Activated T-cell treated with anti-CD3 and anti-CD28 coated beads for 24 hours (primary cell): ENCODE results near the gene HELZ.
"Not testable (repeated sequence)": the region's sequence is repeated elsewhere in the genome, so short reads cannot be mapped to it uniquely, and the experiment has no call there.

Source experiments
- DNase-seq: peaks from one replicate; pipeline ENCODE4 v3.0.0-alpha.2; 2020; ENCODE audit warnings: low read depth

The HELZ gene

GRCh38 chr17:67113486-67113885 lies 131.5 kb downstream of the HELZ start:
- no peak for DNase-seq

- DNase-seq = no peak
Observed at GRCh38 chr17:67111808-67112207, 133.2 kb downstream of the HELZ start.

- no peak for DNase-seq
Observed at GRCh38 chr17:67111327-67111726, 133.7 kb downstream of the HELZ start.

DNA sequence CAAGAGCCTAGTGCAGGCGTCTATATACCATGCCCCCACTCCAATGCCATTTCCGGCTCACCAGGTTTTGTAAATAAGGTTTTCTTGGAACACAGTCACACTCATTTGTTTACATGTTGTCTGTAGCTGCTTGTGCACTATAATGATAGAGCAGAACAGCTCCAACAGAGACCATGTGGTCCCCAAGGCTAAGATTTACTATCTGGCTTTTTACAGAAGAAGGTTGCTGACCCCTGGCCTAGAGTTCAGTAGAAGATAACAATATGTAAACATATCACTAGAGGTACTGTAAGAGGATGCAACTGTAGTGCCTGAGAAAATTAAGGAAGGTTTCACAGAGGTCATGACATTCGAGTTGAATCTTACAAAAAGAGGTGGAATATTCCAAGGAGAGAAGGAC lies 134.4 kb downstream of the HELZ start:
- DNase-seq = no peak

GRCh38 chr17:67109111-67109510 lies 135.9 kb downstream of the HELZ start:
- no peak for DNase-seq

DNA sequence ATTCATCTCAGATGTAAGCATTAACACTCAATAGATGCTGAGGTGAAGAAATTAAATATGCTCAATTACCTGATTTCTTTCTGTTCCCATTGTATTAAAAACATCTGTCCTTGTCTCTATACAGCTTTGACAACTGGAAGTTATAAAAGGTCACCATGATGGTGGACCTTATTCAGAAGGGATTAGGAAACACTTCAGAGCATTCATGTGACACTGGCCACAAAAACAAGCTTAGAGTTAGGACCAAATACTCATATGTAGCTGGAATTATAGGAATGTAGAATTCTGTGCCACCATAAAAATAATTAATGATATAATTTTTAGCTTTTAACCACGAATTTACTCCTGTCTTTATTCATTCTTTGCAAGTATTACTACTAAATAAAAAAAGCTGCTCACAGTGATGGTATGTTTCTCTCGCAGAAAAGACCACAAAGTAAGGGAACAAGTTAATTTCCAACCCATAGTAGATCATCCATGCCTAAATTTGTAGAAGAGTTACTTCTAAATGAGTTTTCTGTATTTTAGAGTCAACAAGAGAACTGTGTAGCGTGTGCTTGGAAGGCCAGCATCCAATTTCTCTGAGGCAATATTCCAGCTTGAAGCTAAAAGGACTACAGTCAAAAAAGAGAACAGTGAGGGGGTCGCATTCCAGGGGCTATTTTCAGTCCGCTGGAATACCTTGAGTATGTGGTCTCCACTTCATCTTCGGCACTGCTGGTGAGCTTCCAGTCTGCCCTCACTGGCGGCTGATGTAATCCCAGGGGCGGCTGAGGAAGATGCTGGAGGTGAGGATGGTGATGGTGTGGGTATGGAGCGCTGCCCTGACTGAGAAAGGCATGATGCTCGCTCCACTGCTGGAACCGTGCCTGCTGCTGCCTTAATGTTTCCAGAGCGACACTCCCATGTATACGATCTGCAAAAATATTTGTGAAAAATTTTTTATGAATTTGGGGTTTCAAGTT lies 136.9 kb downstream of the HELZ start:
- DNase-seq = no peak

DNA sequence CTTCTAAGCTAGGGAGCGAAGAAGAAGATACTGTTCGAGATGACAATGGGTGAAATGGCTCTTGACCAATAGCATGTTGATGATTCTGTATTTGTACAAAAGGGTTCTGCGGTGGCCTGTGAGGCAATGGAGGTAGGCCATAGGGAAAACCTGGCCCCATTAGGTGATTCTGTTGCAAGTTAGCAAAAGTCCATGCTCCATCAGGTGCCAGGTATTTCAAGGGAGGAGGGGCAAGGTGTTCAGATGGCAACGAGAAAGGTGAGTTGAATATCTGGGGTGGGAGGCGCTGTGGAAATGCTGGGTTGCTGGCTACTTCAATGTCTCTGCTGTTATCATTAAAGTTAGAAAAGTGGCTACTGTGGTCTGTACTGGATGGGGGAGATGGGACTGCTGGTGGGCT lies 137.8 kb downstream of the HELZ start:
- no peak for DNase-seq

GRCh38 chr17:67105213-67105612 lies 139.8 kb downstream of the HELZ start:
- no peak for DNase-seq

- not testable (repeated sequence) for DNase-seq
Observed at GRCh38 chr17:67104641-67105040, 140.4 kb downstream of the HELZ start.

DNA sequence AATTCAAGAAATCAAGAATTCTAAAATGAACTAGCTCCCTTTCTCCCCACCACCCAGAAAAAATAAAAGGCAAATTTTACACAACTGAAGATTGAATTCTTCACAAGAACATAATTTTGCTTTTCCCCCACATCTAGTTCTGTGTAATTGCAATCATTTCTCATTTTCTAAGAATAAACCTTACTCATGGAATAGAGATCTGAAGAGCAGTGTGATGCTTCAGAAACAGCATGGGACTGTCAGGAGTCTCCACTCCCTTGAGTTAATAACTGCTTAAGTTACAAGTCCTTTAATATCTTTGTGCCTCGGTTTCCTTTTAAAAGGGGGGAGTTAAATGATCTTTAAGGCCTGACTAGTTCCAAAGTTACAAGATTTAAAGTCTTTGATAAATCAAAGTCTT lies 147.0 kb downstream of the HELZ start:
- DNase-seq = no peak

DNA sequence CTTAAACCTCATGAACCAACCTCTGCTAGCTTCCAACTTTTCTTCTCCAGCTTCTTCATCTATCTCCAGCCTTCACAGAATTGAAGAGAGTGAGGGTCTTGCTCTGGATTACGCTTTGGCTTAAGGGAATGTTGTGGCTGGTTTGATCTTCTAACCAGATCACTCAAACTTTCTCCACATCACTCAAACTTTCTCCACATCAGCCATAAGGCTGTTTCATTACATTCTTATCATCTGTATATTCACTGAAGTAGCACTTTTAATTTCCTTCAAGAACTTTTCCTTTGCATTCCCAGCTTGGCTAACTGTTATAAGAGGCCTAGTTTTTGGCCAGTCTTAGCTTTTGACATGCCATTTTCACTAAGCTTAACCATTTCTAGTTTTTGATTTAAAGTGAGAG lies 148.4 kb downstream of the HELZ start:
- no peak for DNase-seq

DNA sequence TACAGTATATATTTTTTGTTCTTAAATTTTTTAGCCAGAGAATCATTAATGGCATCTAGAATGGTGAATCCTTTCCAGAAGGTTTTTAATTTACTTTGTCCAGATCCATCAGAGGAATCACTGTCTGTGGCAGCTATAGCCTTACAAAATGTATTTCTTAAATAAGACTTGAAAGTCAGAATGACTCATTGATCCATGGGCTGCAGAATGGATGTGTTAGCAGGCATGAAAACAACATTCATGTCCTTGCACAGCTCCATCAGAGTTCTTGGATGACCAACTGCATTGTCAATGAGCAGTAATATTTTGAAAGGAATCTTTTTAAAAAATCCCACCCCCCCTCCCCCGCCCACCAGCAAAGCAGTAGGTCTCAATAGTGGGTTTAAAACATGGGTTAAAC lies 149.2 kb downstream of the HELZ start:
- DNase-seq = no peak

DNA sequence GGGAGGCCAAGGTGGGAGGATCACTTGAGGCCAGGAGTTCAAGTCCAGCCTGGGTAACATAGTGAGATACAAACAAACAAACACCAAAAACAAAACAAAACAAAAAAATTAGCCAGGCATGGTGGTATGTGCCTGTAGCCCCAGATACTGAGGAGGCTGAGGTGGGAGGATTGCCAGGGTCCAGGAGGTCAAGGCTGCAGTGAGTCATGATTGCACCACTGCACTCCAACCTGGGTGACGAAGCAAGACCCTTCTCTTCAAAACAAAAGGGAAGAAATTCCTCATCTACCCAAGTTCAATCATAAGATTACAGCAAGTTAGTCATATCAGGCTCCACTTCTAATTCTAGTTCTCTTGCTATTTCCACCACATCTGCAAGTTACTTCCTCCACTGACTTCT lies 149.7 kb downstream of the HELZ start:
- not testable (repeated sequence) for DNase-seq

DNA sequence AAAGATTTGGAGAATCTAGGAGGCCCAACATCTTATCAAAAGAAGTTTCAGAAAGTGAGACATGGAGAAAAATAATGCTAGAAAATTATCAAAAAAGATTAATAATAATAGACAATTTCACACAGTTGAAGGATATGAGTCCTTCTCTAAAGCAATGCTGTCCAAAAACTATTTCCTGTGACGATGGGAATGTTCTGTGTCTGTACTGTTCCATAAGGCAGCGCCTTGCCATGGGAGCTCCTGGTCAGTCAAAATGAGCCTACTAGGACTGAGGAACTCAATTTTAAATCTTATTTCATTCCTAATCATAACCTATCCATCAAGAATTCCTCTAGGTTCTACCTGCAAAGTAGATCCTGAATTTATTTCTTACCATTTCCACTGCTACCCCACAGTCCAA lies 151.6 kb downstream of the HELZ start:
- DNase-seq = no peak

DNA sequence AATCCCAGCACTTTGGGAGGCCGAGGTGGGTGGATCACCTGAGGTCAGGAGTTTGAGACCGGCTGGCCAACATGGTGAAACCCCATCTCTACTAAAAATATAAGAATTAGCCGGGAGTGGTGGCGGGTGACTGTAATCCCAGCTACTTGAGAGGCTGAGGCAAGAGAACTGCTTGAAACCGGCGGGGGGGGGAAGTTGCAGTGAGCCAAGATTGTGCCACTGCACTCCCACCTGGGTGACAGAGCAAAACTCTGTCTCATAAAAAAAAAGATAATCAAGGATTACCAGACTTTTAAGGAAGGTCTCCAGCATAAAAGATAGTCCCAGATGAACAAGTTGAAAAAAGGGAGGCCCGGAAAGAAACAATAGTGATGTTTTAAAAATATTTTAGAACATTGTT lies 152.3 kb downstream of the HELZ start:
- not testable (repeated sequence) for DNase-seq

- no peak for DNase-seq
Observed at GRCh38 chr17:67092291-67092690, 152.7 kb downstream of the HELZ start.

DNA sequence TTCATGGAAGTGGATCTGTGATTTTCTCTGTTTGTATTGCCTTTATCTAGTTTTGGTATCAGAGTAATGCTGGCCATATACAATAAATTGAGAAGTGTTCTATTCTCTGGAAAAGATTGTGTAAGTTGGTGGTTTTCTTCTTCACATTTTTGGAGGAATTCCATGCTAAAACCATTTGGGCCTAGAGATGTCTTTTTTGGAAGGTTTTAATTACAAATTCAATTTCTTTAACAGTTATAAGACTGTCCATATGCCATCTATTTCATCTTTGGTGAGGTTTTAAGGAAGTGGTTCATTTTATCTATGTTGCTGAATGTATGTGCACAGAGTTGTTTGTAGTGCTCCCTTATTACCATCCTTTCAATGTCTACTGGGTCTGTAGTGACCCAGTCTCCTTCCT lies 154.7 kb downstream of the HELZ start:
- no peak for DNase-seq

GRCh38 chr17:67088639-67089038 lies 156.4 kb downstream of the HELZ start:
- no peak for DNase-seq

- DNase-seq = no peak
Observed at GRCh38 chr17:67085406-67085805, 159.6 kb downstream of the HELZ start.

DNA sequence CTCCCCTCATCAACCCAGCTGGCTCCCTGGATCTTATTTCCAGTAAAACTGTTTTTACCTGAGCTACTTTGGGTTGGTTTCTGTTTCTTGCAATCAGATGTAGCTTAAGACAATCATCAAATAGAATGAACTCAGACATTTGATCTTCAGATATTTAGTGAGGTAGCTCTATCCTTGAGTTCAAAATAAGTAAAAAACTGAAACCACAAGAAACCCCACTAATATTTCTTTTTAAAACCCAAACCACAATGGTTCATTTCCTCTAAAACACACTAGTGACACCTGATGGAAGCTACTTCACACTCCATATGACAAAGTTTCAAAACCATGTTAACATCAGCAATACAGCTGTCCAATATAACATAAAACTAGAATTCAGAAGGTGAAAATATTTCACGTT lies 162.9 kb downstream of the HELZ start:
- DNase-seq = no peak

DNA sequence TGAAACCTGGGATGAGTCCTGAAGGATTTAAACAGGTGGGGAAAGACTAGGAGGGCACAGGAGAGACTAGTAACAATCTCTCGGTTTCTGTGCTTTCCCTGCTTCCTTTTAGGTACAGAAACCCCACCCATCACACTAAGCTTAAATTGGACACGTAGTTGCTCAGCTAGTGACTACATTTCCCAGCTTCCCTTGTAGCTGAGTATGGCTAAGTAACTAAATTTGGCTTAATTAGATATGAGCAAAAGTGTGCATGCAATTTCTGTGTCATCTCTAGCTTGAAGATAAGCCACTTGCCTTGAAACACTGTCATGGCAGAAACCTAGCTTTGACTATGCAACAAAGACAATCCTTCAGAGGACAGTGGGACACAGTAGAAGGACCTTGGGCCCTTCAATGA lies 164.2 kb downstream of the HELZ start:
- DNase-seq = no peak

GRCh38 chr17:67079491-67079890 lies 165.5 kb downstream of the HELZ start:
- no peak for DNase-seq

GRCh38 chr17:67078292-67078691 lies 166.7 kb downstream of the HELZ start:
- no peak for DNase-seq

GRCh38 chr17:67076290-67076689 lies 168.7 kb downstream of the HELZ start:
- no peak for DNase-seq
